Measurements from ENCODE around the gene CCDC127. TPM values are rescaled to one million over a fixed set of nuclear protein-coding genes. Genes with fewer than 3 reads are reported as not detected.

CCDC127 gene
- total and polyA plus RNA-seq, 2 donors (not counting 3 experiments of a cell fraction or from before 2014, with no cell fraction given) = 3.4 to 6.3 TPM

GRCh38 chr5:200985-201384 lies 17.0 kb downstream of the CCDC127 start:
- intact Hi-C loops (cut with micrococcal nuclease) (no loop called here), dilution Hi-C loops (cut with MboI; ENCODE audit: extremely low pct_ligation_motif_present, low sequenced_read_pairs) (no loop called here)
- H3K4me2 ChIP-seq (ENCODE audit: insufficient read depth, low read length) = no peak overlapping the region
- H3K9ac ChIP-seq (replicated peaks; ENCODE audit: extremely low read depth, insufficient read depth, low read length) = no peak overlapping the region
- H3K9me1 ChIP-seq (replicated peaks; ENCODE audit: control insufficient read depth, extremely low read depth, insufficient read depth, low read length) = no peaks in the 10 kb centered on the region
- no peak for TF ChIP-seq POLR2AphosphoS5 (IDR thresholded peaks at IDR 0.05; ENCODE audit: insufficient read depth, low read depth, low read length)
- no peak for TF ChIP-seq FOS (IDR thresholded peaks at IDR 0.05; ENCODE audit: borderline replicate concordance, insufficient read depth, low read length)
- TF ChIP-seq, protein P1, sequence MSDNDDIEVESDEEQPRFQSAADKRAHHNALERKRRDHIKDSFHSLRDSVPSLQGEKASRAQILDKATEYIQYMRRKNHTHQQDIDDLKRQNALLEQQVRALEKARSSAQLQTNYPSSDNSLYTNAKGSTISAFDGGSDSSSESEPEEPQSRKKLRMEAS (IDR thresholded peaks at IDR 0.05; ENCODE audit: insufficient read depth, insufficient read length) = no peak
- TF ChIP-seq POLR2A (IDR thresholded peaks at IDR 0.05; ENCODE audit: low read depth, low read length) = no peak
- TF ChIP-seq EZH2 (IDR thresholded peaks at IDR 0.05; ENCODE audit: borderline replicate concordance, low read depth, low read length, severe bottlenecking) = no peak
- TF ChIP-seq JUN (IDR thresholded peaks at IDR 0.05; ENCODE audit: borderline replicate concordance, insufficient read depth, insufficient read length, low read depth) = no peak
- no peaks in the 10 kb centered on the region for H3K79me2 ChIP-seq (ENCODE audit: control insufficient read depth, insufficient read depth, low read length)
- no peak for FAIRE-seq
- no peak overlapping the region for H3K27ac ChIP-seq (ENCODE audit: insufficient read depth, low read depth, low read length)
- ChIA-PET CTCF (no interaction called here), POLR2A (no interaction called here)
- no peak overlapping the region for H3K4me3 ChIP-seq (replicated peaks in 1 of 3; ENCODE audit: insufficient read depth in 1 of 3, low read depth in 1 of 3, low read length in 3 of 3)
- H3K36me3 ChIP-seq (ENCODE audit: control insufficient read depth in 2 of 2, extremely low read depth in 1 of 2, insufficient read depth in 2 of 2, low read length in 2 of 2) = peaks cover 5 to 17% of the 10 kb centered on the region in 2 experiments
- no peaks in the 10 kb centered on the region for H4K20me1 ChIP-seq (replicated peaks; ENCODE audit: control insufficient read depth, extremely low read depth, insufficient read depth, low read length)
- no peaks in the 10 kb centered on the region for H3K27me3 ChIP-seq (ENCODE audit: control insufficient read depth in 2 of 2, insufficient read depth in 2 of 2, low read length in 2 of 2)
- no peak for DNase-seq (ENCODE audit: low read depth, low spot score)
- no peaks in the 10 kb centered on the region for H3K9me3 ChIP-seq (replicated peaks; ENCODE audit: control insufficient read depth, insufficient read depth, low read length)
- H2AFZ ChIP-seq (ENCODE audit: low read depth, low read length) = no peak overlapping the region
- H3K4me1 ChIP-seq (ENCODE audit: control insufficient read depth, extremely low read depth, insufficient read depth, low read length) = no peaks in the 10 kb centered on the region
- BruUV-seq (replicated peaks) = no TSS peak

DNA sequence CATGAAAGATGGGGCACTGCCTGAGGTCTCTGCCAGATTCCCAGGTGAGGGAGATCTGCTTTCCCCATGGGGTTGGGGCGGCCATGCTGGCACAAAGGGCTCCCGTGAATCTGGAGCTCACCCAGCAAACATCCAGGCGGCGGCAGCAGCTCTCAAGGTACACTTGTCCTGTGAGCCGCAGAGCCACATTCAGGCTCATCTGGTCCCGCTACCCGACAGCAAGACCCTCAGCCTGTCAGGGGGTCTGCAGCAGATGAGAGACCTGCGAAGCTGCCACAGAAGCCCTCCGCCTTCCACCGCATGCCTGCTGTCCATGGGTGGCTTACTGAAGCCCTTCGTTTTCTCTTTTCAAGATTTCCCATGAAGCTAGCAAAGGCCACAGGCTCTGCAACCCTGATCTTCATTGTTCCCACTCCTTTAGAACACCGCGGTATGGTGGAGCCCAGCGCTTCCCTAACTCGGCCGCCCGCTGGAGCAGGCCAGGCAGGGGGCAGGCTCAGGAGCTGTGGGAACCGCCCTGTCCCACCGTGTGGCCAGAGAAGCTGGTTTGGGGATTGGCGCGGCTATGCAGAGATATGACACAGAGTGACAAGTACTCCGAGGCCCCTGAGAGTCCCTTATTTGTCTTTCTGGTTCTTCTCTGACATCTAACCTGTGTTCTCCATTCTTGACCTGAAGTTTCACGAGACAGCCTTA lies 17.9 kb downstream of the CCDC127 start:
- Histone ChIP-seq H3K4me3 (replicated peaks in 1 of 3; ENCODE audit: insufficient read depth in 1 of 3, low read depth in 1 of 3, low read length in 3 of 3) (no peak overlapping the region), H3K4me1 (ENCODE audit: control insufficient read depth, extremely low read depth, insufficient read depth, low read length) (no peaks in the 10 kb centered on the region), H3K27ac (ENCODE audit: insufficient read depth, low read depth, low read length) (no peak overlapping the region), H3K36me3 (ENCODE audit: control insufficient read depth in 2 of 2, extremely low read depth in 1 of 2, insufficient read depth in 2 of 2, low read length in 2 of 2) (peaks cover 4 to 14% of the 10 kb centered on the region in 2 experiments), H3K4me2 (ENCODE audit: insufficient read depth, low read length) (no peak overlapping the region), H3K27me3 (ENCODE audit: control insufficient read depth in 2 of 2, insufficient read depth in 2 of 2, low read length in 2 of 2) (no peaks in the 10 kb centered on the region), H3K79me2 (ENCODE audit: control insufficient read depth, insufficient read depth, low read length) (no peaks in the 10 kb centered on the region), H3K9me1 (replicated peaks; ENCODE audit: control insufficient read depth, extremely low read depth, insufficient read depth, low read length) (no peaks in the 10 kb centered on the region), H3K9ac (replicated peaks; ENCODE audit: extremely low read depth, insufficient read depth, low read length) (no peak overlapping the region), H3K9me3 (replicated peaks; ENCODE audit: control insufficient read depth, insufficient read depth, low read length) (no peaks in the 10 kb centered on the region), H4K20me1 (replicated peaks; ENCODE audit: control insufficient read depth, extremely low read depth, insufficient read depth, low read length) (no peaks in the 10 kb centered on the region), H2AFZ (ENCODE audit: low read depth, low read length) (no peak overlapping the region)
- dilution Hi-C loops (cut with MboI; ENCODE audit: extremely low pct_ligation_motif_present, low sequenced_read_pairs) = no loop called here
- CTCF ChIA-PET = interaction anchor here (1.9 kb wide), 1 partner anchor 12 kb away, joined by 8 read pairs; no protein-coding TSS in a partner anchor
- intact Hi-C loops (cut with micrococcal nuclease) = no loop called here
- no TSS peak for BruUV-seq (replicated peaks)
- POLR2A ChIA-PET = no interaction called here
- no peak for DNase-seq (ENCODE audit: low read depth, low spot score)
- FAIRE-seq = no peak
- no peak for TF ChIP-seq GATA2 (IDR thresholded peaks at IDR 0.05; ENCODE audit: insufficient read depth, insufficient read length, low read depth, low read length)
- TF ChIP-seq POLR2A (IDR thresholded peaks at IDR 0.05; ENCODE audit: low read depth, low read length) = no peak
- TF ChIP-seq, protein P2, sequence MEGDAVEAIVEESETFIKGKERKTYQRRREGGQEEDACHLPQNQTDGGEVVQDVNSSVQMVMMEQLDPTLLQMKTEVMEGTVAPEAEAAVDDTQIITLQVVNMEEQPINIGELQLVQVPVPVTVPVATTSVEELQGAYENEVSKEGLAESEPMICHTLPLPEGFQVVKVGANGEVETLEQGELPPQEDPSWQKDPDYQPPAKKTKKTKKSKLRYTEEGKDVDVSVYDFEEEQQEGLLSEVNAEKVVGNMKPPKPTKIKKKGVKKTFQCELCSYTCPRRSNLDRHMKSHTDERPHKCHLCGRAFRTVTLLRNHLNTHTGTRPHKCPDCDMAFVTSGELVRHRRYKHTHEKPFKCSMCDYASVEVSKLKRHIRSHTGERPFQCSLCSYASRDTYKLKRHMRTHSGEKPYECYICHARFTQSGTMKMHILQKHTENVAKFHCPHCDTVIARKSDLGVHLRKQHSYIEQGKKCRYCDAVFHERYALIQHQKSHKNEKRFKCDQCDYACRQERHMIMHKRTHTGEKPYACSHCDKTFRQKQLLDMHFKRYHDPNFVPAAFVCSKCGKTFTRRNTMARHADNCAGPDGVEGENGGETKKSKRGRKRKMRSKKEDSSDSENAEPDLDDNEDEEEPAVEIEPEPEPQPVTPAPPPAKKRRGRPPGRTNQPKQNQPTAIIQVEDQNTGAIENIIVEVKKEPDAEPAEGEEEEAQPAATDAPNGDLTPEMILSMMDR (IDR thresholded peaks at IDR 0.05; ENCODE audit: extremely low read depth in 1 of 2, insufficient read depth in 1 of 2, low read depth in 1 of 2, low read length in 2 of 2) = no peak
- no peak for TF ChIP-seq POLR2AphosphoS5 (IDR thresholded peaks at IDR 0.05; ENCODE audit: insufficient read depth, low read depth, low read length)
- no peak for TF ChIP-seq JUN (IDR thresholded peaks at IDR 0.05; ENCODE audit: borderline replicate concordance, insufficient read depth, insufficient read length, low read depth)
- no peak for TF ChIP-seq MYC (IDR thresholded peaks at IDR 0.05; ENCODE audit: low read depth, low read length)
- TF ChIP-seq, protein P1 (IDR thresholded peaks at IDR 0.05; ENCODE audit: insufficient read depth, insufficient read length) = no peak
- no peak for TF ChIP-seq EZH2 (IDR thresholded peaks at IDR 0.05; ENCODE audit: borderline replicate concordance, low read depth, low read length, severe bottlenecking)
- TF ChIP-seq FOS (IDR thresholded peaks at IDR 0.05; ENCODE audit: borderline replicate concordance, insufficient read depth, low read length) = no peak

Data from endothelial cell of umbilical vein (primary cell).